Measurements from ENCODE around the gene NPM1.

DNA sequence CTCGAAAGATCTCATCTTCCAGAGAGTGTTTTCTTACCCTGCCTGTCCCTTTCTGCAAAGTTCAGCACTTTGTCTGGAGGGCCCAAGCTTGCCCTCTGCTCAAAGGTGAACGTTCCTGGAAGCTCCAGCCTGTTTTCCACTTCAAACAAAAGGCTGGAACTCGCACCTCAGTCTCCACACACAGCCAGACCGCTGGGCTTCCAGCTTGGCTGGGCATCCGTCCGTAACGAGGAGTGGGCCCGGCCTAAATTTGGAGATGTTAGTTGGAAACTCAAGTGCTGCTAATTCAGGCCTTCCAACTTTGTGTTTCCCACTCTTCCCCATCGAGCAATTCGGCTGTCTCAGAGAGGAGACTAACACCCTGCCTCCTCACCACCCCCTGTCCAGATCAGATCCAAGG, 66.9 kb downstream of the NPM1 start:
- TF ChIP-seq, protein P1, sequence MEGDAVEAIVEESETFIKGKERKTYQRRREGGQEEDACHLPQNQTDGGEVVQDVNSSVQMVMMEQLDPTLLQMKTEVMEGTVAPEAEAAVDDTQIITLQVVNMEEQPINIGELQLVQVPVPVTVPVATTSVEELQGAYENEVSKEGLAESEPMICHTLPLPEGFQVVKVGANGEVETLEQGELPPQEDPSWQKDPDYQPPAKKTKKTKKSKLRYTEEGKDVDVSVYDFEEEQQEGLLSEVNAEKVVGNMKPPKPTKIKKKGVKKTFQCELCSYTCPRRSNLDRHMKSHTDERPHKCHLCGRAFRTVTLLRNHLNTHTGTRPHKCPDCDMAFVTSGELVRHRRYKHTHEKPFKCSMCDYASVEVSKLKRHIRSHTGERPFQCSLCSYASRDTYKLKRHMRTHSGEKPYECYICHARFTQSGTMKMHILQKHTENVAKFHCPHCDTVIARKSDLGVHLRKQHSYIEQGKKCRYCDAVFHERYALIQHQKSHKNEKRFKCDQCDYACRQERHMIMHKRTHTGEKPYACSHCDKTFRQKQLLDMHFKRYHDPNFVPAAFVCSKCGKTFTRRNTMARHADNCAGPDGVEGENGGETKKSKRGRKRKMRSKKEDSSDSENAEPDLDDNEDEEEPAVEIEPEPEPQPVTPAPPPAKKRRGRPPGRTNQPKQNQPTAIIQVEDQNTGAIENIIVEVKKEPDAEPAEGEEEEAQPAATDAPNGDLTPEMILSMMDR (IDR thresholded peaks at IDR 0.05): no peak
- no peak for TF ChIP-seq POLR2A (IDR thresholded peaks at IDR 0.05)
